GOT3 (cell line): ENCODE measurements around the gene RENBP.

Experiments used
- DNase-seq: peaks from one replicate; lab custom pipeline; 2025; ENCODE audit warnings: mixed read lengths; lab: John Stamatoyannopoulos, UW

The RENBP gene

GRCh38 chrX:153888344-153888743 lies 56.1 kb downstream of the RENBP start:
- DNase-seq: no peak

GRCh38 chrX:153887385-153887784 lies 57.1 kb downstream of the RENBP start:
- no peak for DNase-seq

- no peak for DNase-seq
Observed at GRCh38 chrX:153886915-153887314, 57.5 kb downstream of the RENBP start.

GRCh38 chrX:153885968-153886903 lies 58.2 kb downstream of the RENBP start, which contains the start of gene L1CAM:
TSS of gene L1CAM (minus strand) at chrX:153886173. CDS start at chrX:153875836, 10,337 bp downstream.
- no peak for DNase-seq
